Measurements from ENCODE around the gene CDH4.

Gene CDH4

GRCh38 chr20:61620174-61620573 lies 368.1 kb downstream of the CDH4 start:
- DNase-seq, result no peak

- no peak for DNase-seq
Observed at GRCh38 chr20:61621035-61621730, 369.1 kb downstream of the CDH4 start.

- no peak for DNase-seq
Observed at GRCh38 chr20:61621852-61622251, 369.8 kb downstream of the CDH4 start.

- no peak for DNase-seq
Observed at GRCh38 chr20:61623451-61623850, 371.4 kb downstream of the CDH4 start.

GRCh38 chr20:61625246-61625645 lies 373.2 kb downstream of the CDH4 start:
- no peak for DNase-seq

- no peak for DNase-seq
Observed at GRCh38 chr20:61626412-61626811, 374.4 kb downstream of the CDH4 start.

- DNase-seq, result no peak
Observed at GRCh38 chr20:61627791-61628415, 375.8 kb downstream of the CDH4 start.

GRCh38 chr20:61628480-61628879 lies 376.4 kb downstream of the CDH4 start:
- DNase-seq, result no peak

GRCh38 chr20:61628901-61629601 lies 377.0 kb downstream of the CDH4 start:
- no peak for DNase-seq

- no peak for DNase-seq
Observed at GRCh38 chr20:61629602-61630390, 377.7 kb downstream of the CDH4 start.

GRCh38 chr20:61630391-61630650 lies 378.3 kb downstream of the CDH4 start:
- DNase-seq, result no peak

- no peak for DNase-seq
Observed at GRCh38 chr20:61630816-61631215, 378.8 kb downstream of the CDH4 start.

- DNase-seq, result no peak
Observed at GRCh38 chr20:61631751-61632150, 379.7 kb downstream of the CDH4 start.

GRCh38 chr20:61633004-61633403 lies 380.9 kb downstream of the CDH4 start:
- DNase-seq, result no peak

- DNase-seq, result no peak
Observed at GRCh38 chr20:61634376-61635145, 382.5 kb downstream of the CDH4 start.

- no peak for DNase-seq
Observed at GRCh38 chr20:61635721-61636455, 383.8 kb downstream of the CDH4 start.

- no peak for DNase-seq
Observed at GRCh38 chr20:61636531-61637116, 384.6 kb downstream of the CDH4 start.

GRCh38 chr20:61638802-61639585 lies 386.9 kb downstream of the CDH4 start:
- DNase-seq, result no peak

- DNase-seq, result no peak
Observed at GRCh38 chr20:61640131-61640870, 388.2 kb downstream of the CDH4 start.

GRCh38 chr20:61640871-61641245 lies 388.8 kb downstream of the CDH4 start:
- DNase-seq, result no peak

All from NCI-H748 treated with DMSO at 0.1 percent for 48 hours (cell line).